Neural cell (in vitro differentiated cells): Measurements from ENCODE around the gene GAMT. TPM values are rescaled to one million over a fixed set of nuclear protein-coding genes. Genes with fewer than 3 reads are reported as not detected.

ENCODE experiments used
- H2AFZ ChIP-seq: fragments of 200-600, 300-800 bp; sonication (generic), shearing (Covaris generic); 2 replicates; pipeline ENCODE4 v1.6.0; 2014; ENCODE audit warnings: low read depth, mild to moderate bottlenecking, antibody characterized with exemption, low read length, moderate library complexity
- H3F3A ChIP-seq: fragments of 200-600 bp; shearing (Covaris generic); 2 replicates; pipeline ENCODE4 v1.6.1; 2016; ENCODE audit warnings: mild to moderate bottlenecking, moderate library complexity, mixed read lengths, antibody characterized with exemption, low read length; ENCODE audit not compliant: insufficient read depth, poor library complexity, severe bottlenecking
- H3K27ac ChIP-seq: fragments of 200-600, 300-800 bp; sonication (generic), shearing (Covaris generic); 2 replicates; pipeline ENCODE4 v1.5.1; 2014; ENCODE audit warnings: mild to moderate bottlenecking, low read length, moderate library complexity
- H3K27me3 ChIP-seq: fragments of 300-800, 200-600 bp; sonication (generic), shearing (Covaris generic); 2 replicates; pipeline ENCODE4 v1.6.0; 2014; ENCODE audit warnings: mild to moderate bottlenecking, low read depth, low read length, moderate library complexity; ENCODE audit not compliant: insufficient read depth
- H3K36me3 ChIP-seq: fragments of 300-800, 200-600 bp; sonication (generic), shearing (Covaris generic); 2 replicates; pipeline ENCODE4 v1.5.1; 2014; ENCODE audit warnings: mild to moderate bottlenecking, antibody characterized with exemption, low read length, moderate library complexity; ENCODE audit not compliant: insufficient read depth
- H3K4me2 ChIP-seq: fragments of 300-800, 200-600 bp; sonication (generic), shearing (Covaris generic); 2 replicates; pipeline ENCODE4 v1.6.0; 2014; ENCODE audit warnings: mild to moderate bottlenecking, low read length
- H3K4me3 ChIP-seq: fragments of 300-800, 200-600 bp; sonication (generic), shearing (Covaris generic); 2 replicates; pipeline ENCODE4 v1.5.1; 2014; ENCODE audit warnings: mild to moderate bottlenecking, low read length, moderate library complexity
- H3K79me2 ChIP-seq: fragments of 200-600 bp; shearing (Covaris generic); replicated peaks from 2 replicates; pipeline ENCODE4 v1.6.0; 2014; ENCODE audit warnings: mild to moderate bottlenecking, low read length, moderate library complexity; ENCODE audit not compliant: insufficient read depth
- H3K9ac ChIP-seq: fragments of 300-800, 200-600 bp; sonication (generic), shearing (Covaris generic); 2 replicates; pipeline ENCODE4 v1.6.1; 2016; ENCODE audit warnings: mild to moderate bottlenecking, low read length, mixed read lengths
- H3K9me2 ChIP-seq: fragments of 200-600 bp; shearing (Covaris generic); 2 replicates; pipeline ENCODE4 v1.6.1; 2016; ENCODE audit warnings: mild to moderate bottlenecking, low read length, mixed read lengths; ENCODE audit not compliant: insufficient read depth
- H3K9me3 ChIP-seq: fragments of 200-600, 300-800 bp; sonication (generic), shearing (Covaris generic); 2 replicates; pipeline ENCODE4 v1.6.1; 2016; ENCODE audit warnings: mild to moderate bottlenecking, mixed run types, low read length, moderate library complexity, mixed read lengths
- H4K20me1 ChIP-seq: fragments of 200-600 bp; shearing (Covaris generic); 2 replicates; pipeline ENCODE4 v1.6.1; 2016; ENCODE audit warnings: mild to moderate bottlenecking, mixed run types; ENCODE audit not compliant: insufficient read depth
- CTCF ChIP-seq: fragments of 450-650 bp; IDR thresholded peaks from 2 replicates; pipeline ENCODE4 v1.5.1; 2014; ENCODE audit warnings: antibody characterized with exemption, mild to moderate bottlenecking, moderate library complexity; ENCODE audit not compliant: poor library complexity, severe bottlenecking
- EP300 ChIP-seq: fragments of 450-650 bp; conservative IDR thresholded peaks from 2 replicates; pipeline ENCODE4 v1.6.1; 2014; ENCODE audit warnings: antibody characterized with exemption, mild to moderate bottlenecking, moderate library complexity; ENCODE audit not compliant: poor library complexity, severe bottlenecking
- EZH2 ChIP-seq: fragments of 200-600, 300-800 bp; shearing (Covaris generic), sonication (generic); IDR thresholded peaks from 2 replicates; pipeline ENCODE4 v1.6.1; 2014; ENCODE audit warnings: antibody characterized with exemption, low read length, borderline replicate concordance, mild to moderate bottlenecking; ENCODE audit not compliant: insufficient read depth, poor library complexity, severe bottlenecking
- RAD21 ChIP-seq: fragments of 450-650 bp; conservative IDR thresholded peaks from 2 replicates; pipeline ENCODE4 v1.6.1; 2014; ENCODE audit warnings: antibody characterized with exemption, mild to moderate bottlenecking, moderate library complexity
- TAF1 ChIP-seq: IDR thresholded peaks from 2 replicates; pipeline ENCODE4 v1.6.1; 2012; ENCODE audit warnings: low read depth
- polyA plus RNA-seq: library from polyadenylated mRNA; depleted of rRNA; stranded (reverse); fragments of >200 nt; gene quantifications from 2 replicates; pipeline ENCODE4 v1.2.3, GENCODE V29; 2014
- TF ChIP-seq, protein P1 (sequence below): IDR thresholded peaks from 2 replicates; pipeline ENCODE4 v1.6.1; 2012; ENCODE audit warnings: borderline replicate concordance

The GAMT gene
- polyA plus RNA-seq, 1 donor from 2014 or later: 32.5 TPM

- no peaks in the 10 kb centered on the region for H3K9me3 ChIP-seq
- no peaks in the 10 kb centered on the region for H3K36me3 ChIP-seq
- H3K4me2 ChIP-seq: no peak overlapping the region
- H3K27ac ChIP-seq: no peak overlapping the region
- H4K20me1 ChIP-seq: no peaks in the 10 kb centered on the region
- no peaks in the 10 kb centered on the region for H3K9me2 ChIP-seq
- no peaks in the 10 kb centered on the region for H3K27me3 ChIP-seq
- no peaks in the 10 kb centered on the region for H3F3A ChIP-seq
- no peak for TF ChIP-seq CTCF
- TF ChIP-seq EP300: no peak
- TF ChIP-seq, protein P1, sequence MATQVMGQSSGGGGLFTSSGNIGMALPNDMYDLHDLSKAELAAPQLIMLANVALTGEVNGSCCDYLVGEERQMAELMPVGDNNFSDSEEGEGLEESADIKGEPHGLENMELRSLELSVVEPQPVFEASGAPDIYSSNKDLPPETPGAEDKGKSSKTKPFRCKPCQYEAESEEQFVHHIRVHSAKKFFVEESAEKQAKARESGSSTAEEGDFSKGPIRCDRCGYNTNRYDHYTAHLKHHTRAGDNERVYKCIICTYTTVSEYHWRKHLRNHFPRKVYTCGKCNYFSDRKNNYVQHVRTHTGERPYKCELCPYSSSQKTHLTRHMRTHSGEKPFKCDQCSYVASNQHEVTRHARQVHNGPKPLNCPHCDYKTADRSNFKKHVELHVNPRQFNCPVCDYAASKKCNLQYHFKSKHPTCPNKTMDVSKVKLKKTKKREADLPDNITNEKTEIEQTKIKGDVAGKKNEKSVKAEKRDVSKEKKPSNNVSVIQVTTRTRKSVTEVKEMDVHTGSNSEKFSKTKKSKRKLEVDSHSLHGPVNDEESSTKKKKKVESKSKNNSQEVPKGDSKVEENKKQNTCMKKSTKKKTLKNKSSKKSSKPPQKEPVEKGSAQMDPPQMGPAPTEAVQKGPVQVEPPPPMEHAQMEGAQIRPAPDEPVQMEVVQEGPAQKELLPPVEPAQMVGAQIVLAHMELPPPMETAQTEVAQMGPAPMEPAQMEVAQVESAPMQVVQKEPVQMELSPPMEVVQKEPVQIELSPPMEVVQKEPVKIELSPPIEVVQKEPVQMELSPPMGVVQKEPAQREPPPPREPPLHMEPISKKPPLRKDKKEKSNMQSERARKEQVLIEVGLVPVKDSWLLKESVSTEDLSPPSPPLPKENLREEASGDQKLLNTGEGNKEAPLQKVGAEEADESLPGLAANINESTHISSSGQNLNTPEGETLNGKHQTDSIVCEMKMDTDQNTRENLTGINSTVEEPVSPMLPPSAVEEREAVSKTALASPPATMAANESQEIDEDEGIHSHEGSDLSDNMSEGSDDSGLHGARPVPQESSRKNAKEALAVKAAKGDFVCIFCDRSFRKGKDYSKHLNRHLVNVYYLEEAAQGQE: no peak
- TF ChIP-seq TAF1: no peak
- no peak overlapping the region for H2AFZ ChIP-seq
- no peak overlapping the region for H3K4me3 ChIP-seq
- H3K9ac ChIP-seq: no peak overlapping the region
- peaks cover 6% of the 10 kb centered on the region for H3K79me2 ChIP-seq
Observed at GRCh38 chr19:1363599-1363998, 37.7 kb downstream of the GAMT start.

DNA sequence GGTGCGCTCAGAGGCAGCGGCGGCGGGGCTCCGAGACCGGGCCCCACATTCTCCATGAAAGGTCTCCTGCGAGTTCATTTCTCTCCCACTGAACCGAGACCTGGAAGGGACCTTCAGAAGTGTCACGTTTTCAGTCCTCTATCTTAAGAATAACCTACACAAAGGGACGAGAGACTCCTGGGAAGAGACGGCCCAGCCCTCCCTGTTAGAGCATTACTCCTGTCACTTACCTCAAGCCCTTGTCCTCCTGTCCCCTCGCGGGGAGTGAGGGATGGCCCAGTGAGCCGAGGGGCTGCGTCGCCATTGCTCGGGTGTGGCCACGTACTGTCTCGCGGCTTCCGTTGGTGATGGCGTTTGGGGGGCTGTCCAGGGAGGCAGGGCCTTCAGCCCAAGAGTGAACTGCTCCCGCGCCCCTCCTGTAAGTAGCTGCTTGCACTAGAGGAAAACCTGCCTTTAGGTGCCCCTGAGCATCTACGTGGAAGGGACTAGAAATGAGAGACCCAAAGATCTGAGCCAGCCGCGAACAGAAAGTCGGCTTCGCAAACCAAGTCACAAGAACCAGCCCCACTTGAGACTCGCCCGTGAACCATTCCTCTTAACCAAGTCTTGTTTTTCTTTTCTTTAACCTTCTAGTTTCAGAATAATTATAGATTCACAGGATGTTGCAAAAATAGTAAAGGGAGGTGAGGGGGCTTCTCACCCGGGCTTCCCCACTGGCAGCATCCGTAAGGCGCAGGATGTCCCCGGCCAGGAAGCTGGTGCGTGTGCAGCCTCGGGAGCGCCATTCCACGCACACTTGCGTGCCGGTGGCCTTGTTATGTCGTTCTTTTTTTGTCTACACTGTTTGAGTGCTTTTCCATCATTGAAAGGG lies 38.7 kb downstream of the GAMT start:
- H3K9me3 ChIP-seq: no peaks in the 10 kb centered on the region
- no peak overlapping the region for H3K4me3 ChIP-seq
- H3K79me2 ChIP-seq: peaks cover 6% of the 10 kb centered on the region
- no peak overlapping the region for H3K9ac ChIP-seq
- H2AFZ ChIP-seq: no peak overlapping the region
- TF ChIP-seq RAD21 (no peak), EZH2 (no peak)
- no peak overlapping the region for H3K4me2 ChIP-seq
- H3K27me3 ChIP-seq: no peaks in the 10 kb centered on the region
- H4K20me1 ChIP-seq: no peaks in the 10 kb centered on the region
- no peaks in the 10 kb centered on the region for H3K9me2 ChIP-seq
- H3K36me3 ChIP-seq: no peaks in the 10 kb centered on the region
- H3F3A ChIP-seq: no peaks in the 10 kb centered on the region
- H3K27ac ChIP-seq: no peak overlapping the region
